Ovary (tissue), 9 donors: ENCODE measurements around the gene COL4A4. TPM values are rescaled to one million over a fixed set of nuclear protein-coding genes. Genes with fewer than 3 reads are reported as not detected.

ENCODE experiments used
- DNase-seq, 5 donors: peaks; one replicate each; pipeline ENCODE4 v3.0.0-alpha.2; 2019 to 2020
- H3K27ac ChIP-seq, 2 donors: fragments of 200-600 bp; one replicate each; pipeline versions ENCODE4 v1.5.1 to v1.8.0; 2019 to 2022
- H3K27me3 ChIP-seq: fragments of 200-600 bp; one replicate; pipeline ENCODE4 v1.8.0; 2022
- H3K36me3 ChIP-seq: fragments of 200-600 bp; sonication (generic); one replicate; pipeline ENCODE4 v1.5.1; 2019
- H3K4me1 ChIP-seq: one replicate; pipeline ENCODE4 v1.8.1; 2013; ENCODE audit warnings: mild to moderate bottlenecking, moderate library complexity; ENCODE audit not compliant: insufficient read depth
- H3K4me3 ChIP-seq: fragments of 200-600 bp; sonication (generic); one replicate; pipeline ENCODE4 v1.5.1; 2017
- H3K9me3 ChIP-seq, 2 donors: fragments of 200-600 bp in 1 of 2; sonication (generic) in 1 of 2; one replicate each; pipeline versions ENCODE4 v1.5.1 to v1.8.1; 2013 to 2019; ENCODE audit warnings: mild to moderate bottlenecking in 1 of 2, moderate library complexity in 1 of 2
- EP300 ChIP-seq: sonication (generic); formaldehyde crosslinking; IDR thresholded peaks from one replicate; pipeline ENCODE4 v1.6.1; 2017; ENCODE audit warnings: antibody characterized with exemption
- POLR2A ChIP-seq: fragments of 450-650 bp; IDR thresholded peaks from one replicate; pipeline ENCODE4 v1.6.1; 2017; ENCODE audit warnings: antibody characterized with exemption, mild to moderate bottlenecking, moderate library complexity
- WGBS, 3 donors: extraction: QIAGEN DNeasy Blood & Tissue Kit in 1 of 3; methylation state at CpG; one replicate each; pipeline versions ENCODE4 v1.1.5 to v1.1.7; 2013 to 2017; 5-methylcytosine and 5-hydroxymethylcytosine counted together
- intact Hi-C, 4 donors: fragments of 100-400 bp; cut with DNase I; formaldehyde crosslinking; loops; one replicate each; pipeline versions ENCODE4 v1.11.0 to v1.15.1; 2022 to 2023
- polyA plus RNA-seq, 2 donors: library from polyadenylated mRNA; stranded (reverse); fragments of 200-250 nt in 1 of 2; fragments of 350-450 nt in 1 of 2; fragmentation: Illumina TruSeq in 1 of 2; extraction: RNeasy Lipid Tissue Mini Kit (QIAGEN cat#74804) in 1 of 2; gene quantifications; one replicate each; pipeline ENCODE4 v1.2.3, GENCODE V29; 2013 to 2014
- total RNA-seq, 7 donors: library from RNA; depleted of rRNA in 2 of 7; stranded (reverse); fragments of >200 nt in 2 of 7; fragmentation: NEBNext Ultra II Directional in 3 of 7; extraction: Animal tissue kit (Norgen Biotek cat#: 25700) in 3 of 7; gene quantifications; one replicate each; pipeline versions ENCODE4 v1.1.0 to v1.2.4, GENCODE V29; 2016 to 2023
- TF ChIP-seq, protein P1 (sequence below), 3 donors: fragments of 450-650 bp in 2 of 3; fragments of 200-600 bp in 1 of 3; IDR thresholded peaks; one replicate each; pipeline versions ENCODE4 v1.5.1 to v1.8.0; 2016 to 2022; ENCODE audit warnings: antibody characterized with exemption in 3 of 3, mild to moderate bottlenecking in 1 of 3
- donor health status: DM: no; HTN: no; CAD: no; lungs with moderate emphysema.
- donor health status: DM: no; HTN: no; CAD: no.
- donor health status: Bipolar disorder and iron deficiency.
- donor health status: DM: yes; HTN: yes; CAD: no.
- donor health status: DM: no; HTN: no; CAD: no.
- donor health status: DM: yes; HTN: yes; CAD: no.

Gene COL4A4
- total and polyA plus RNA-seq, 9 donors, result 0.30 to 8.3 (median 2.0) TPM

- DNase-seq, result no peak
- WGBS, 3 donors, result 27 to 46% (median 27%) methylated on average over 1 of the region's 1 CpG
- Histone ChIP-seq H3K36me3 (no peaks in the 10 kb centered on the region), H3K4me3 (no peak overlapping the region), H3K4me1 (no peaks in the 10 kb centered on the region), H3K9me3 (no peaks in the 10 kb centered on the region), H3K27me3 (no peaks in the 10 kb centered on the region), H3K27ac (no peak overlapping the region)
- intact Hi-C loops, result no loop called here
- TF ChIP-seq, protein P1, sequence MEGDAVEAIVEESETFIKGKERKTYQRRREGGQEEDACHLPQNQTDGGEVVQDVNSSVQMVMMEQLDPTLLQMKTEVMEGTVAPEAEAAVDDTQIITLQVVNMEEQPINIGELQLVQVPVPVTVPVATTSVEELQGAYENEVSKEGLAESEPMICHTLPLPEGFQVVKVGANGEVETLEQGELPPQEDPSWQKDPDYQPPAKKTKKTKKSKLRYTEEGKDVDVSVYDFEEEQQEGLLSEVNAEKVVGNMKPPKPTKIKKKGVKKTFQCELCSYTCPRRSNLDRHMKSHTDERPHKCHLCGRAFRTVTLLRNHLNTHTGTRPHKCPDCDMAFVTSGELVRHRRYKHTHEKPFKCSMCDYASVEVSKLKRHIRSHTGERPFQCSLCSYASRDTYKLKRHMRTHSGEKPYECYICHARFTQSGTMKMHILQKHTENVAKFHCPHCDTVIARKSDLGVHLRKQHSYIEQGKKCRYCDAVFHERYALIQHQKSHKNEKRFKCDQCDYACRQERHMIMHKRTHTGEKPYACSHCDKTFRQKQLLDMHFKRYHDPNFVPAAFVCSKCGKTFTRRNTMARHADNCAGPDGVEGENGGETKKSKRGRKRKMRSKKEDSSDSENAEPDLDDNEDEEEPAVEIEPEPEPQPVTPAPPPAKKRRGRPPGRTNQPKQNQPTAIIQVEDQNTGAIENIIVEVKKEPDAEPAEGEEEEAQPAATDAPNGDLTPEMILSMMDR (IDR thresholded peaks at IDR 0.05), result no peak
- TF ChIP-seq EP300, result no peak
- TF ChIP-seq POLR2A, result no peak
These were observed 125.3 kb downstream of the COL4A4 start for GRCh38 chr2:227038550-227039189.

GRCh38 chr2:227036527-227036926 lies 127.5 kb downstream of the COL4A4 start:
- no peaks in the 10 kb centered on the region for H3K36me3 ChIP-seq
- no peak overlapping the region for H3K27ac ChIP-seq
- TF ChIP-seq, protein P1 (IDR thresholded peaks at IDR 0.05), result no peak
- TF ChIP-seq EP300, result no peak
- no peak for TF ChIP-seq POLR2A
- no peak for DNase-seq
- no peaks in the 10 kb centered on the region for H3K9me3 ChIP-seq
- H3K27me3 ChIP-seq, result no peaks in the 10 kb centered on the region
- no peaks in the 10 kb centered on the region for H3K4me1 ChIP-seq
- H3K4me3 ChIP-seq, result no peak overlapping the region
- WGBS, 3 donors, result 89 to 97% (median 89%) methylated on average over 3 of the region's 3 CpGs
- intact Hi-C loops, result no loop called here

GRCh38 chr2:227035711-227036367 lies 128.2 kb downstream of the COL4A4 start:
- Histone ChIP-seq H3K9me3 (no peaks in the 10 kb centered on the region), H3K4me3 (no peak overlapping the region), H3K27ac (no peak overlapping the region), H3K27me3 (no peaks in the 10 kb centered on the region), H3K4me1 (no peaks in the 10 kb centered on the region), H3K36me3 (no peaks in the 10 kb centered on the region)
- intact Hi-C loops, result no loop called here
- WGBS, 3 donors, result 68 to 81% (median 81%) methylated on average over 7 of the region's 7 CpGs
- no peak for TF ChIP-seq POLR2A
- no peak for TF ChIP-seq EP300
- TF ChIP-seq, protein P1 (IDR thresholded peaks at IDR 0.05), result no peak
- DNase-seq, result no peak

GRCh38 chr2:227033471-227034148 lies 130.4 kb downstream of the COL4A4 start:
- Histone ChIP-seq H3K27me3 (no peaks in the 10 kb centered on the region), H3K4me3 (no peak overlapping the region), H3K4me1 (no peaks in the 10 kb centered on the region), H3K36me3 (no peaks in the 10 kb centered on the region), H3K9me3 (no peaks in the 10 kb centered on the region), H3K27ac (no peak overlapping the region)
- DNase-seq, result no peak
- 63 to 72% (median 69%) methylated on average over 16 of the region's 16 CpGs for WGBS, 3 donors
- intact Hi-C loops, result no loop called here
- TF ChIP-seq, protein P1 (IDR thresholded peaks at IDR 0.05), result no peak
- TF ChIP-seq EP300 (no peak), POLR2A (no peak)
